Activated CD8-positive, alpha-beta T cell treated with anti-CD3 and anti-CD28 coated beads for 36 hours (primary cell): ENCODE measurements around the gene TYK2. TPM values are rescaled to one million over a fixed set of nuclear protein-coding genes. Genes with fewer than 3 reads are reported as not detected.
A peak's percentile ranks its signal among the peaks of the same experiment; 100 is the strongest.

ENCODE experiments used
- ATAC-seq: fragments of 200-7000 bp; cut with Tn5 transposase; one replicate; pipeline ENCODE4 v1.10.0; 2021; ENCODE audit warnings: mild to moderate bottlenecking, moderate library complexity
- CTCF ChIA-PET: fragments of 350-600 bp; sonication (Branson Sonifier 250); formaldehyde crosslinking; loops from one replicate; lab custom pipeline; 2021; ENCODE audit warnings: antibody characterized with exemption; lab: Charles Lee
- POLR2A ChIA-PET: fragments of 350-600 bp; sonication (Branson Sonifier 250); formaldehyde crosslinking; loops from one replicate; lab custom pipeline; 2021; ENCODE audit warnings: antibody characterized with exemption; lab: Charles Lee
- DNase-seq: peaks from one replicate; pipeline ENCODE4 v3.0.0-alpha.2; 2020
- H3K27ac Mint-ChIP-seq: one replicate; pipeline ENCODE4 v1.8.0; 2021; ENCODE audit warnings: mild to moderate bottlenecking, mixed read lengths
- H3K27me3 Mint-ChIP-seq: one replicate; pipeline ENCODE4 v1.8.0; 2021; ENCODE audit warnings: mixed read lengths
- H3K36me3 Mint-ChIP-seq: one replicate; pipeline ENCODE4 v1.8.0; 2021; ENCODE audit warnings: low read depth, mixed read lengths
- H3K4me1 Mint-ChIP-seq: one replicate; pipeline ENCODE4 v1.8.0; 2021; ENCODE audit warnings: low read depth, mixed read lengths
- H3K4me3 Mint-ChIP-seq: one replicate; pipeline ENCODE4 v1.8.0; 2021; ENCODE audit warnings: mild to moderate bottlenecking, moderate library complexity, mixed read lengths
- H3K9me3 Mint-ChIP-seq: one replicate; pipeline ENCODE4 v1.8.0; 2021; ENCODE audit warnings: mixed read lengths
- intact Hi-C: fragments of 100-400 bp; cut with micrococcal nuclease; formaldehyde crosslinking; loops from one replicate; pipeline ENCODE4 v1.10.0; 2022
- total RNA-seq, 2 experiments: library from RNA; stranded (reverse); gene quantifications; one replicate each; pipeline ENCODE4 v1.2.3, GENCODE V29; 2021
- TF ChIP-seq, protein P1 (sequence below): fragments of 200-600 bp; IDR thresholded peaks from one replicate; pipeline ENCODE4 v1.8.0; 2022; ENCODE audit warnings: antibody characterized with exemption, mild to moderate bottlenecking

TYK2 gene
- total RNA-seq, 2 experiments from 2014 or later = 143 TPM

DNA sequence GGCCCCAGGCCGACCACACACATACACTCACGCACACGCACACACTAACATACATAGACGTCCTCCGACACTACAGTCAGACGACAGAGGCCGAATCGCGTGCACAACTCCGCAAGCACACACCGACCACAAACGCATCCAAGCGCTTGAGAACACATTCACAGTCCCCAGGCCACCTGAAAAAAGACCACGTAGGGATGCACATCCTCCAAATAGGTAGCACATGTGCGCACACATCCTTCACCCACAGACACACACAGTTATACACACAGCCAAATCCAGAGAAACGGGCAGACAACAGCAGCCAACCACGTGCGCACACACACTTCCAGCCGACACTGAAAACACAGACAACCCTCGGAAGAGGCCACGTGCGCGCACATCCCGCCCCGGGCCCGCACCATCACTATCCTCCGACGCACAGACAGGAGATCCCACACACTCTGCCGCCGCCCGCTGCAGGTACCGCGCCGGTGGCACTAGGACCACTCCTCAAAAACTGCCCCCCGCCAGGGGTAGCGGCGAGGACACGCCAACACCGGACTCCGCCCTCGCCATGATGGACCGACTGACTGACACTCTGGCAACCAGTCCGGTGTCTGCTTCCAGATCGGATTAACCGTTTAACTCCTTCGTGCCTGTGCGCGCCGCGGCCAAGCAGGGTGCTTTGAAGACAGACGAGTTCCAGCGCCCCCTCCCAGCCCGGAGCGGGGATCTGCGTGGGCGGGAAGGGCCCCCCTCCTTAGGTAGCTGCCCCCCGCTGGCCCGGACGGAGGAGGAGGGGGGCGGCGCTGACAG lies 39.5 kb upstream of the TYK2 start:
- ChIA-PET CTCF (interaction anchor here (1.1 to 22.7 kb wide), 5 partner anchors 2 to 56 kb away, joined by 3 to 587 read pairs (median 9); partner anchors contain the start of genes CDC37 and PDE4A), POLR2A (interaction anchor here (0.9 to 9.7 kb wide), 7 partner anchors 8 to 160 kb away, joined by 3 to 161 read pairs (median 5); partner anchors contain the start of gene CDC37)
- ATAC-seq (peak; percentile 24), DNase-seq (peak; percentile 86)
- peaks cover 21% of the 10 kb centered on the region for H3K27me3 Mint-ChIP-seq
- peaks cover 6% of the 10 kb centered on the region for H3K36me3 Mint-ChIP-seq
- peak overlapping the region; percentile 86 for H3K4me3 Mint-ChIP-seq
- peak overlapping the region; percentile 83 for H3K27ac Mint-ChIP-seq
- TF ChIP-seq, protein P1, sequence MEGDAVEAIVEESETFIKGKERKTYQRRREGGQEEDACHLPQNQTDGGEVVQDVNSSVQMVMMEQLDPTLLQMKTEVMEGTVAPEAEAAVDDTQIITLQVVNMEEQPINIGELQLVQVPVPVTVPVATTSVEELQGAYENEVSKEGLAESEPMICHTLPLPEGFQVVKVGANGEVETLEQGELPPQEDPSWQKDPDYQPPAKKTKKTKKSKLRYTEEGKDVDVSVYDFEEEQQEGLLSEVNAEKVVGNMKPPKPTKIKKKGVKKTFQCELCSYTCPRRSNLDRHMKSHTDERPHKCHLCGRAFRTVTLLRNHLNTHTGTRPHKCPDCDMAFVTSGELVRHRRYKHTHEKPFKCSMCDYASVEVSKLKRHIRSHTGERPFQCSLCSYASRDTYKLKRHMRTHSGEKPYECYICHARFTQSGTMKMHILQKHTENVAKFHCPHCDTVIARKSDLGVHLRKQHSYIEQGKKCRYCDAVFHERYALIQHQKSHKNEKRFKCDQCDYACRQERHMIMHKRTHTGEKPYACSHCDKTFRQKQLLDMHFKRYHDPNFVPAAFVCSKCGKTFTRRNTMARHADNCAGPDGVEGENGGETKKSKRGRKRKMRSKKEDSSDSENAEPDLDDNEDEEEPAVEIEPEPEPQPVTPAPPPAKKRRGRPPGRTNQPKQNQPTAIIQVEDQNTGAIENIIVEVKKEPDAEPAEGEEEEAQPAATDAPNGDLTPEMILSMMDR = no peak
- intact Hi-C loops = loop anchor here (2.0 kb wide), 1 partner anchor 15 kb away; no protein-coding TSS in a partner anchor
- no peaks in the 10 kb centered on the region for H3K9me3 Mint-ChIP-seq
- H3K4me1 Mint-ChIP-seq = peaks cover 64% of the 10 kb centered on the region

DNA sequence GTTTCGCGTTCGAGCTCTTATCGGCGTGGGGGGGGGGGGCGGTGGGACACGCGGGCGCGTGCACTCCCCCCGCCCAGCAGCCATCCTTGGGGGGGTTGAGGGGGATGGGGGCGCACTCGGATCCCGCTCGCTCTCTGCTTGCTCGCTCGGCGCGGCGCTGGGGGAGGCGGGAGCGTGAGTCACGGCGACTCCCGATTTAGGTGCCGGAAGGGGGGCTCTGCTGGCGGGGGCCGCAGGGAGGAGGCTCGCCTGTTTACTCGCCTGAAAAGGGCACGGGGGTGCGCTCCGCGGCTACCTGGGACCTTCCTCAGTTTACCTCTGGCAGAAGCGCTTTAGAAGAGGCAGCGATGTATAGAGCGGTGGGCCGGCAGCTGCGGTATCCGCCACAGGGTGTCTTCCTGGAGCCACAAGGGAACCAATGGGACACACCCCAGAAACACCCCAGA lies 38.9 kb upstream of the TYK2 start:
- ChIA-PET POLR2A (interaction anchor here (1.4 to 9.7 kb wide), 3 partner anchors 9 to 15 kb away, joined by 3 to 161 read pairs (median 5); partner anchors contain the start of gene CDC37), CTCF (interaction anchor here (1.0 to 22.7 kb wide), 6 partner anchors 3 to 148 kb away, joined by 3 to 587 read pairs (median 22); partner anchors contain the start of genes CDC37 and PDE4A)
- Mint-ChIP-seq H3K36me3 (peaks cover 8% of the 10 kb centered on the region), H3K4me3 (peak overlapping the region; percentile 86), H3K9me3 (no peaks in the 10 kb centered on the region), H3K27ac (peak overlapping the region; percentile 83), H3K27me3 (peaks cover 21% of the 10 kb centered on the region), H3K4me1 (peaks cover 61% of the 10 kb centered on the region)
- intact Hi-C loops = loop anchor here (2.0 kb wide), 1 partner anchor 14 kb away; no protein-coding TSS in a partner anchor
- ATAC-seq (peak; percentile 12), DNase-seq (peak; percentile 83)
- TF ChIP-seq, protein P1 = no peak

DNA sequence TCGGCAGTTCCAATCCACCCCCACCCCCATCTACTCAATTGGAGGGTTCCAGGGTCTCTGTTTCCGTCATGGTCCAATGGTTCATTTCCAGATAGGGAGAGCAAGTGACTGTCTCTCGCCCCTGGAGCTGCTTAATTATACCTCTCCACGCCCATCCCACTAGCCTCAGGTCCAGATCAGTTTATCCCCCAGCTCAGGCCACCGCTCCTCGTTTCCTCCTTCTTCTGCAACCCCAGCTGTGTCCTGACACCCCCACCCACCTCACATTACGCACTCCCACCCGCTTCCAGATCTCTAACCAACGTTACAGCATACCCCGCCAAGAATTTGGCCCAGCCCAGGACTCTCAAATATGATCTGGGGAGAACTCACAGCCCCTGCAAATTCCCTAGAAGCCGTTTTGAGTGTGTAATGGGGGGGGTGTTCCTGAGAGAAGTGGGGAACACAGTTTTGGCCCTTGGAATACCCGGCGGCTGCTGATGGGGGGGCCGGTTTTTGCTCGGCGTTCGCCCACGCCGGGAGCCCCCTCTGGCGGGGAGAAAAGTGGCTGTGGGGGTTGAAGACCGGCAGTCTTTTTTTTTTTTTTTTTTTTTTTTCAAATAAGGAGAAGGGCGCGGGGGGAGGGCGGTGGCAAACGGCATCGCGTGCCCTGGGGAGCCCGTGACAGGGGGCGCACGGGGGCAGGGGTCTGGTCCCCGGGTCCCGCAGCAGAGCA lies 38.3 kb upstream of the TYK2 start:
- CTCF ChIA-PET = interaction anchor here (0.8 to 22.7 kb wide), 12 partner anchors 3 to 148 kb away, joined by 3 to 587 read pairs (median 4); partner anchors contain the start of genes CDC37, ICAM5, PDE4A and TYK2
- H3K4me1 Mint-ChIP-seq = peaks cover 58% of the 10 kb centered on the region
- TF ChIP-seq, protein P1 = no peak
- no peaks in the 10 kb centered on the region for H3K9me3 Mint-ChIP-seq
- H3K4me3 Mint-ChIP-seq = peak overlapping the region; percentile 86
- DNase-seq = peak; percentile 57
- H3K27ac Mint-ChIP-seq = peak overlapping the region; percentile 69
- H3K36me3 Mint-ChIP-seq = peaks cover 9% of the 10 kb centered on the region
- intact Hi-C loops = loop anchor here (2.0 kb wide), 1 partner anchor 14 kb away; no protein-coding TSS in a partner anchor
- ATAC-seq = no peak
- POLR2A ChIA-PET = interaction anchor here (1.0 to 9.7 kb wide), 4 partner anchors 9 to 135 kb away, joined by 3 to 161 read pairs (median 4); partner anchors contain the start of gene CDC37
- peaks cover 21% of the 10 kb centered on the region for H3K27me3 Mint-ChIP-seq

DNA sequence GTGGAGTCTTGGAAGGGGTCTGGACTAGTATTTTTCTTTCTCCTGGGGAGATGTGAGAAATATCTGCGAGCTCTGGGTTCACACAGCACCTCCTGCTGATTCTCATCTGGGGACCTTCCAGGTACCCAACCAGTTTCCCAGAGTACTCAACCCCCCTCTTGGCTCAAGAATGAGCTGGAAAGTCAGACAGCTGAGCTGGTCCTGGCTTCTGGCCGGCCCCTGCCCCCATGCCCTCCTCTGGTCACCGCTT lies 37.8 kb upstream of the TYK2 start:
- Mint-ChIP-seq H3K4me3 (peak overlapping the region; percentile 86), H3K27me3 (peaks cover 21% of the 10 kb centered on the region), H3K36me3 (peaks cover 9% of the 10 kb centered on the region), H3K27ac (peak overlapping the region; percentile 69), H3K9me3 (no peaks in the 10 kb centered on the region), H3K4me1 (peaks cover 56% of the 10 kb centered on the region)
- CTCF ChIA-PET = interaction anchor here (0.8 to 22.7 kb wide), 13 partner anchors 4 to 149 kb away, joined by 3 to 587 read pairs (median 4); partner anchors contain the start of genes CDC37, ICAM5, KEAP1 and PDE4A
- TF ChIP-seq, protein P1 = no peak
- intact Hi-C loops = loop anchor here (2.0 kb wide), 1 partner anchor 13 kb away; no protein-coding TSS in a partner anchor
- POLR2A ChIA-PET = interaction anchor here (0.6 to 9.7 kb wide), 6 partner anchors 10 to 142 kb away, joined by 3 to 161 read pairs (median 4); partner anchors contain the start of gene CDC37
- DNase-seq = no peak
- no peak for ATAC-seq
